Ishikawa (cell line): ENCODE measurements around the gene CERK.

ENCODE experiments used
- CEBPB ChIP-seq: IDR thresholded peaks from 2 replicates; pipeline ENCODE4 v1.6.1; 2012
- CREB1 ChIP-seq: IDR thresholded peaks from 2 replicates; pipeline ENCODE4 v1.6.1; 2012; ENCODE audit warnings: low read depth
- EGR1 ChIP-seq: IDR thresholded peaks from 2 replicates; pipeline ENCODE4 v1.6.1; 2012
- EP300 ChIP-seq: IDR thresholded peaks from 2 replicates; pipeline ENCODE4 v1.6.1; 2012; ENCODE audit warnings: borderline replicate concordance
- FOXM1 ChIP-seq: IDR thresholded peaks from 2 replicates; pipeline ENCODE4 v1.6.1; 2012; ENCODE audit warnings: low read depth, borderline replicate concordance
- NFIC ChIP-seq: IDR thresholded peaks from 2 replicates; pipeline ENCODE4 v1.6.1; 2012
- RAD21 ChIP-seq: IDR thresholded peaks from 2 replicates; pipeline ENCODE4 v1.6.1; 2012; ENCODE audit warnings: low read depth
- TAF1 ChIP-seq: IDR thresholded peaks from 2 replicates; pipeline ENCODE4 v1.6.1; 2012; ENCODE audit warnings: low read depth, mild to moderate bottlenecking
- TCF12 ChIP-seq: IDR thresholded peaks from 2 replicates; pipeline ENCODE4 v1.6.1; 2012; ENCODE audit warnings: low read depth
- TEAD4 ChIP-seq: IDR thresholded peaks from 2 replicates; pipeline ENCODE4 v1.6.1; 2012
- USF1 ChIP-seq: IDR thresholded peaks from 2 replicates; pipeline ENCODE4 v1.6.1; 2012
- YY1 ChIP-seq: IDR thresholded peaks from 2 replicates; pipeline ENCODE4 v1.6.1; 2012; ENCODE audit warnings: low read depth
- ZBTB7A ChIP-seq: IDR thresholded peaks from 2 replicates; pipeline ENCODE4 v1.6.1; 2012; ENCODE audit warnings: low read depth
- TF ChIP-seq, protein P1 (sequence below): IDR thresholded peaks from 2 replicates; pipeline ENCODE4 v1.6.1; 2012
- TF ChIP-seq, protein P2 (sequence below): IDR thresholded peaks from 2 replicates; pipeline ENCODE4 v1.6.1; 2012; ENCODE audit warnings: low read depth, mild to moderate bottlenecking

The CERK gene

GRCh38 chr22:46660604-46661201, 77.3 kb downstream of the CERK start:
- TF ChIP-seq ZBTB7A = peak; percentile 43; the same call in 1 of the 2 replicates
- TF ChIP-seq RAD21 = no peak

GRCh38 chr22:46659791-46660186, 78.3 kb downstream of the CERK start:
- TF ChIP-seq CEBPB (no peak), YY1 (no peak), EGR1 (no peak), TAF1 (no peak), USF1 (no peak), ZBTB7A (no peak), TCF12 (no peak), RAD21 (no peak), NFIC (no peak), CREB1 (no peak), FOXM1 (no peak), EP300 (no peak), TEAD4 (no peak)
- TF ChIP-seq, protein P1, sequence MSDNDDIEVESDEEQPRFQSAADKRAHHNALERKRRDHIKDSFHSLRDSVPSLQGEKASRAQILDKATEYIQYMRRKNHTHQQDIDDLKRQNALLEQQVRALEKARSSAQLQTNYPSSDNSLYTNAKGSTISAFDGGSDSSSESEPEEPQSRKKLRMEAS = no peak
- TF ChIP-seq, protein P2, sequence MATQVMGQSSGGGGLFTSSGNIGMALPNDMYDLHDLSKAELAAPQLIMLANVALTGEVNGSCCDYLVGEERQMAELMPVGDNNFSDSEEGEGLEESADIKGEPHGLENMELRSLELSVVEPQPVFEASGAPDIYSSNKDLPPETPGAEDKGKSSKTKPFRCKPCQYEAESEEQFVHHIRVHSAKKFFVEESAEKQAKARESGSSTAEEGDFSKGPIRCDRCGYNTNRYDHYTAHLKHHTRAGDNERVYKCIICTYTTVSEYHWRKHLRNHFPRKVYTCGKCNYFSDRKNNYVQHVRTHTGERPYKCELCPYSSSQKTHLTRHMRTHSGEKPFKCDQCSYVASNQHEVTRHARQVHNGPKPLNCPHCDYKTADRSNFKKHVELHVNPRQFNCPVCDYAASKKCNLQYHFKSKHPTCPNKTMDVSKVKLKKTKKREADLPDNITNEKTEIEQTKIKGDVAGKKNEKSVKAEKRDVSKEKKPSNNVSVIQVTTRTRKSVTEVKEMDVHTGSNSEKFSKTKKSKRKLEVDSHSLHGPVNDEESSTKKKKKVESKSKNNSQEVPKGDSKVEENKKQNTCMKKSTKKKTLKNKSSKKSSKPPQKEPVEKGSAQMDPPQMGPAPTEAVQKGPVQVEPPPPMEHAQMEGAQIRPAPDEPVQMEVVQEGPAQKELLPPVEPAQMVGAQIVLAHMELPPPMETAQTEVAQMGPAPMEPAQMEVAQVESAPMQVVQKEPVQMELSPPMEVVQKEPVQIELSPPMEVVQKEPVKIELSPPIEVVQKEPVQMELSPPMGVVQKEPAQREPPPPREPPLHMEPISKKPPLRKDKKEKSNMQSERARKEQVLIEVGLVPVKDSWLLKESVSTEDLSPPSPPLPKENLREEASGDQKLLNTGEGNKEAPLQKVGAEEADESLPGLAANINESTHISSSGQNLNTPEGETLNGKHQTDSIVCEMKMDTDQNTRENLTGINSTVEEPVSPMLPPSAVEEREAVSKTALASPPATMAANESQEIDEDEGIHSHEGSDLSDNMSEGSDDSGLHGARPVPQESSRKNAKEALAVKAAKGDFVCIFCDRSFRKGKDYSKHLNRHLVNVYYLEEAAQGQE = no peak

DNA sequence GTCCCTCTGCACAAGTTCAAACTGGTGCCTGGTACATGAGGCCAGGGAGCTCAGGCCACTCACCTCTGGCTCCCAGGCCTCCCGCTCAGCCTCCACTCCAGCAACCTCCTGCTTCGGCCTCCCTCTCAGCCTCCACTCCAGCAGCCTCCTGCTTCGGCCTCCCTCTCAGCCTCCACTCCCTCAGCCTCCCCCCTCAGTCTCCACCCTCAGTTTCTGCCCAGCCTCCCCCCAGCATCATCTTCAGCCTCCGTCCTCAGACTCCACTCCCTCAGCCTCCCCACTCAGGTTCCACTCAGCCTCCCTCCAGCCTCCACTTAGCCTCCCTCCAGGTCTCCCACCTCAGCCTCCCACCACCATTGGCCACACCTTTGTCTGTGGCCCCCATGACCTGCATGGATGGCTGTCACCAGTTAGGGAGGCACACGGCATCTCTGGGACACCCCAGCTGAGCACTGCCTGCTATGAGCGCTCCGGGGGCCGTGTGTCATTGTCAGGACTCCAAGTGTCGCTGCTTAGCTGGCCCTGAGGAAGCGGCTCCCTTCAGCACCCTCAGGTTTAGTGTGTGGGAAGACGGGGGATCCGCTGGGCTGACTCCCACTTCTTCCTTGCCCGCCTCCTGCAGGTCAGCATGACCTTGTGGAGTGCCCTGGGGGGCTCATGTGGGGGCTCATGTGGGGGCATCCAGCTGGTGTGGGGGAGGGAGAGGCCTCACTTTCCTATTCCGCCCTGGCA, 78.8 kb downstream of the CERK start:
- TF ChIP-seq, protein P1 = no peak
- TF ChIP-seq USF1 = no peak
- TF ChIP-seq EGR1 = no peak
- no peak for TF ChIP-seq NFIC
- no peak for TF ChIP-seq CREB1
- TF ChIP-seq EP300 = no peak
- TF ChIP-seq, protein P2 = no peak

- TF ChIP-seq TEAD4 (no peak), NFIC (no peak), CREB1 (no peak), FOXM1 (no peak), EGR1 (no peak), ZBTB7A (no peak), CEBPB (no peak)
- TF ChIP-seq, protein P1 = no peak
- TF ChIP-seq, protein P2 = no peak
Observed at GRCh38 chr22:46657996-46658947, 79.8 kb downstream of the CERK start.
